Osteoblast (primary cell): ENCODE data around the gene NDUFV2. TPM values are rescaled to one million over a fixed set of nuclear protein-coding genes. Genes with fewer than 3 reads are reported as not detected.
A peak's percentile ranks its signal among the peaks of the same experiment; 100 is the strongest.

Experiments
- DNase-seq: peaks from one replicate; pipeline ENCODE4 v3.0.0; 2011; ENCODE audit warnings: low spot score, mixed read lengths; ENCODE audit not compliant: insufficient read length; ENCODE audit errors: missing footprints
- H2AFZ ChIP-seq: 2 replicates; pipeline ENCODE4 v1.6.0; 2011; ENCODE audit warnings: mild to moderate bottlenecking, low read length
- H3K27ac ChIP-seq: 2 replicates; pipeline ENCODE4 v1.5.1; 2011; ENCODE audit warnings: mild to moderate bottlenecking, low read depth, low read length, moderate library complexity
- H3K27me3 ChIP-seq: 2 replicates; pipeline ENCODE4 v1.6.0; 2012; ENCODE audit warnings: mild to moderate bottlenecking, control low read depth, inconsistent platforms, low read length, moderate library complexity; ENCODE audit not compliant: insufficient read depth
- H3K36me3 ChIP-seq: 2 replicates; pipeline ENCODE4 v1.5.1; 2011; ENCODE audit warnings: mild to moderate bottlenecking, low read length, control low read depth, moderate library complexity; ENCODE audit not compliant: insufficient read depth
- H3K4me1 ChIP-seq: 2 replicates; pipeline ENCODE4 v1.5.1; 2011; ENCODE audit warnings: mild to moderate bottlenecking, low read length, control low read depth, moderate library complexity; ENCODE audit not compliant: insufficient read depth
- H3K4me2 ChIP-seq: 2 replicates; pipeline ENCODE4 v1.6.0; 2011; ENCODE audit warnings: mild to moderate bottlenecking, low read length; ENCODE audit not compliant: insufficient read depth
- H3K4me3 ChIP-seq: fragments of 200-600 bp; sonication (generic); 3 replicates; pipeline ENCODE4 v1.5.1; 2012; ENCODE audit warnings: mild to moderate bottlenecking, low read length, inconsistent platforms; ENCODE audit not compliant: insufficient read depth
- H3K79me2 ChIP-seq: 2 replicates; pipeline ENCODE4 v1.6.0; 2012; ENCODE audit warnings: mild to moderate bottlenecking, low read length, control low read depth, inconsistent platforms; ENCODE audit not compliant: insufficient read depth
- H3K9me3 ChIP-seq: 2 replicates; pipeline ENCODE4 v1.5.1; 2011; ENCODE audit warnings: low read depth, low read length, control low read depth
- H4K20me1 ChIP-seq: 2 replicates; pipeline ENCODE4 v1.6.0; 2012; ENCODE audit warnings: mild to moderate bottlenecking, low read length, control low read depth; ENCODE audit not compliant: insufficient read depth
- CTCF ChIP-seq: IDR thresholded peaks from 2 replicates; pipeline ENCODE4 v1.5.1; 2011; ENCODE audit warnings: mild to moderate bottlenecking, low read depth, low read length, moderate library complexity; ENCODE audit errors: extremely low read depth
- total RNA-seq: library from RNA; depleted of rRNA; stranded (reverse); fragments of >200 nt; gene quantifications from 2 replicates; pipeline ENCODE4 v1.2.3, GENCODE V29; 2012

Gene NDUFV2
- total RNA-seq, 1 donor: 95.9 TPM

- Histone ChIP-seq H4K20me1 (peaks cover 4% of the 10 kb centered on the region), H3K9me3 (no peaks in the 10 kb centered on the region), H3K79me2 (peaks cover 26% of the 10 kb centered on the region), H3K36me3 (peaks cover 69% of the 10 kb centered on the region), H3K4me3 (no peak overlapping the region), H3K4me1 (peaks cover 6% of the 10 kb centered on the region), H3K27me3 (no peaks in the 10 kb centered on the region), H3K4me2 (no peak overlapping the region), H2AFZ (no peak overlapping the region), H3K27ac (no peak overlapping the region)
- DNase-seq: peak; percentile 63
- no peak for TF ChIP-seq CTCF
These were observed 28.3 kb downstream of the NDUFV2 start for GRCh38 chr18:9130806-9131205.

GRCh38 chr18:9132628-9133027 is 30.1 kb downstream of the NDUFV2 start:
- H3K9me3 ChIP-seq: no peaks in the 10 kb centered on the region
- H2AFZ ChIP-seq: no peak overlapping the region
- no peak for TF ChIP-seq CTCF
- H3K4me1 ChIP-seq: peaks cover 7% of the 10 kb centered on the region
- H3K27ac ChIP-seq: no peak overlapping the region
- peaks cover 4% of the 10 kb centered on the region for H4K20me1 ChIP-seq
- peaks cover 22% of the 10 kb centered on the region for H3K79me2 ChIP-seq
- DNase-seq: no peak
- H3K4me2 ChIP-seq: no peak overlapping the region
- no peak overlapping the region for H3K4me3 ChIP-seq
- no peaks in the 10 kb centered on the region for H3K27me3 ChIP-seq
- H3K36me3 ChIP-seq: peaks cover 53% of the 10 kb centered on the region

- Histone ChIP-seq H3K79me2 (peaks cover 26% of the 10 kb centered on the region), H3K4me2 (no peak overlapping the region), H3K4me3 (no peak overlapping the region), H3K27ac (no peak overlapping the region), H3K27me3 (no peaks in the 10 kb centered on the region), H4K20me1 (peaks cover 4% of the 10 kb centered on the region), H2AFZ (no peak overlapping the region), H3K36me3 (peaks cover 47% of the 10 kb centered on the region), H3K4me1 (peaks cover 7% of the 10 kb centered on the region), H3K9me3 (no peaks in the 10 kb centered on the region)
- TF ChIP-seq CTCF: no peak
- DNase-seq: no peak
These were observed 30.7 kb downstream of the NDUFV2 start for GRCh38 chr18:9133225-9133624.

GRCh38 chr18:9135081-9135911 is 32.8 kb downstream of the NDUFV2 start:
- DNase-seq: peak; percentile 27
- H3K4me2 ChIP-seq: peak overlapping the region; percentile 86
- H3K27me3 ChIP-seq: no peaks in the 10 kb centered on the region
- H3K4me3 ChIP-seq: peak overlapping the region; percentile 73
- H3K4me1 ChIP-seq: peaks cover 25% of the 10 kb centered on the region
- TF ChIP-seq CTCF: no peak
- H2AFZ ChIP-seq: peak overlapping the region; percentile 84
- H3K36me3 ChIP-seq: peaks cover 27% of the 10 kb centered on the region
- peak overlapping the region; percentile 72 for H3K27ac ChIP-seq
- peaks cover 4% of the 10 kb centered on the region for H4K20me1 ChIP-seq
- H3K79me2 ChIP-seq: peaks cover 44% of the 10 kb centered on the region
- H3K9me3 ChIP-seq: no peaks in the 10 kb centered on the region
